GM18507 (cell line): ENCODE measurements around the gene CSF3.
"Not testable (repeated sequence)": the region's sequence is repeated elsewhere in the genome, so short reads cannot be mapped to it uniquely, and the experiment has no call there.

ENCODE experiments used
- DNase-seq: peaks from one replicate; pipeline ENCODE4 v3.0.0; 2011; ENCODE audit warnings: low read depth; ENCODE audit not compliant: insufficient read length; ENCODE audit errors: extremely low spot score
- FAIRE-seq: peaks from 2 replicates; lab custom pipeline; 2011; peaks lifted over from hg19 to GRCh38; lab: Jason Lieb, UNC

The CSF3 gene

GRCh38 chr17:39996162-39996561, 19.1 kb upstream of the CSF3 start:
- FAIRE-seq (no peak), DNase-seq (no peak)

- FAIRE-seq (no peak), DNase-seq (no peak)
Measured at GRCh38 chr17:39996800-39997199, 18.4 kb upstream of the CSF3 start.

- FAIRE-seq = no peak
- no peak for DNase-seq
Measured at GRCh38 chr17:39997543-39997942, 17.7 kb upstream of the CSF3 start.

- DNase-seq = no peak
- FAIRE-seq = no peak
Measured at GRCh38 chr17:39999067-39999466, 16.2 kb upstream of the CSF3 start.

- FAIRE-seq = no peak
- DNase-seq = no peak
Measured at GRCh38 chr17:40000161-40000560, 15.1 kb upstream of the CSF3 start.

GRCh38 chr17:40001335-40001734, 13.9 kb upstream of the CSF3 start:
- not testable (repeated sequence) for DNase-seq, FAIRE-seq

- FAIRE-seq = no peak
Measured at GRCh38 chr17:40004072-40004471, 11.2 kb upstream of the CSF3 start.

GRCh38 chr17:40004712-40005111, 10.5 kb upstream of the CSF3 start:
- no peak for FAIRE-seq
- DNase-seq = no peak

More at GRCh38 chr17:40004072-40004471, 11.2 kb upstream of the CSF3 start:
- DNase-seq = no peak

GRCh38 chr17:40005520-40005919, 9.7 kb upstream of the CSF3 start:
- DNase-seq = no peak
- FAIRE-seq = no peak

- not testable (repeated sequence) for FAIRE-seq, DNase-seq
Measured at GRCh38 chr17:40010946-40011500, 4.2 kb upstream of the CSF3 start.

- not testable (repeated sequence) for DNase-seq, FAIRE-seq
Measured at GRCh38 chr17:40012017-40012647, 3.1 kb upstream of the CSF3 start.

- no peak for FAIRE-seq
- DNase-seq = no peak
Measured at GRCh38 chr17:40014375-40014980, 762 bp upstream of the CSF3 start.

GRCh38 chr17:40015998-40016985, 1.1 kb downstream of the CSF3 start:
- FAIRE-seq (no peak), DNase-seq (no peak)

- FAIRE-seq = no peak
Measured at GRCh38 chr17:40017422-40018080, 2.3 kb downstream of the CSF3 start.

GRCh38 chr17:40018211-40019121, 3.2 kb downstream of the CSF3 start:
- FAIRE-seq (no peak), DNase-seq (no peak)

More at GRCh38 chr17:40017422-40018080, 2.3 kb downstream of the CSF3 start:
- no peak for DNase-seq

GRCh38 chr17:40019140-40019991, 4.1 kb downstream of the CSF3 start:
- DNase-seq = no peak
- no peak for FAIRE-seq

GRCh38 chr17:40020146-40020545, 4.9 kb downstream of the CSF3 start:
- FAIRE-seq = no peak
- DNase-seq = no peak
